Heart right ventricle (tissue), 16 donors: ENCODE data around the gene RCAN3. TPM values are rescaled to one million over a fixed set of nuclear protein-coding genes. Genes with fewer than 3 reads are reported as not detected.

ENCODE experiments used
- ATAC-seq, 8 donors: fragments of 200-7000 bp; cut with Tn5 transposase; one replicate each; pipeline ENCODE4 v1.9.1; 2020; ENCODE audit warnings: mild to moderate bottlenecking in 8 of 8, moderate library complexity in 8 of 8, moderate number of reproducible peaks in 1 of 8
- DNase-seq, 2 donors: peaks; one replicate each; pipeline ENCODE4 v3.0.0-alpha.2; 2020
- H3K27ac ChIP-seq, 10 donors: fragments of 200-600 bp; sonication (generic) in 2 of 10; one replicate each; pipeline versions ENCODE4 v1.5.0 to v1.8.0; 2020 to 2022; ENCODE audit warnings: mild to moderate bottlenecking in 3 of 10
- H3K27me3 ChIP-seq, 7 donors: fragments of 200-600 bp; one replicate each; pipeline ENCODE4 v1.8.0; 2021 to 2022; ENCODE audit warnings: mild to moderate bottlenecking in 2 of 7
- H3K36me3 ChIP-seq, 9 donors: fragments of 200-600 bp; sonication (generic) in 1 of 9; one replicate each; pipeline versions ENCODE4 v1.5.0 to v1.8.0; 2020 to 2022; ENCODE audit warnings: mild to moderate bottlenecking in 2 of 9
- H3K4me1 ChIP-seq, 9 donors: fragments of 200-600 bp; sonication (generic) in 1 of 9; one replicate each; pipeline versions ENCODE4 v1.5.0 to v1.8.0; 2020 to 2022; ENCODE audit warnings: mild to moderate bottlenecking in 4 of 9
- H3K4me3 ChIP-seq, 10 donors: fragments of 200-600 bp; sonication (generic) in 2 of 10; one replicate each; pipeline versions ENCODE4 v1.5.0 to v1.8.0; 2020 to 2022; ENCODE audit warnings: mild to moderate bottlenecking in 7 of 10, moderate library complexity in 2 of 10
- H3K9me3 ChIP-seq, 11 donors: fragments of 200-600 bp in 10 of 11; sonication (generic) in 2 of 11; one replicate each; pipeline versions ENCODE4 v1.5.0 to v1.8.0; 2013 to 2022; ENCODE audit warnings: mild to moderate bottlenecking in 2 of 11, control low read depth in 1 of 11, moderate library complexity in 1 of 11
- WGBS, 2 donors: extraction: QIAGEN DNeasy Blood & Tissue Kit; methylation state at CpG; one replicate each; pipeline ENCODE4 v1.1.7; 2013; ENCODE audit warnings: inconsistent platforms in 1 of 2; 5-methylcytosine and 5-hydroxymethylcytosine counted together
- intact Hi-C, 10 donors: fragments of 100-400 bp; cut with DNase I; formaldehyde crosslinking; loops; one replicate each; pipeline versions ENCODE4 v1.11.1 to v1.14.2; 2022
- polyA plus RNA-seq, 2 donors: library from polyadenylated mRNA; stranded (reverse); fragments of 200-250 nt; gene quantifications; one replicate each; pipeline ENCODE4 v1.2.3, GENCODE V29; 2013
- total RNA-seq, 10 donors: library from RNA; stranded (reverse); fragmentation: NEBNext Ultra II Directional in 3 of 10; extraction: Animal tissue kit (Norgen Biotek cat#: 25700) in 3 of 10; gene quantifications; one replicate each; pipeline versions ENCODE4 v1.2.1 to v1.2.4, GENCODE V29; 2021 to 2023
- TF ChIP-seq, protein P1 (sequence below), 9 donors: fragments of 200-600 bp; sonication (generic) in 2 of 9; IDR thresholded peaks; one replicate each; pipeline versions ENCODE4 v1.5.0 to v1.8.0; 2021 to 2022; ENCODE audit warnings: antibody characterized with exemption in 9 of 9, mild to moderate bottlenecking in 5 of 9, moderate library complexity in 1 of 9
- donor health status: Arrhythmogenic right ventricular cardiomyopathy.
- donor health status: ischemic (EF 13 %, LVEDD 7.1; RV severe dilation, severe dysfunction).
- donor health status: healthy with polysubstance abuse.
- donor health status: DM: no; HTN: yes; CAD: no.
- donor health status: DM: no; HTN: no; CAD: no.
- donor health status: ischemic (EF 25% LVEDD 6.9; RV normal size, moderate dysfunction).
- donor health status: ischemic (EF 25% LVEDD 5.7; RV mildly dilated, moderate dysfunction).
- donor health status: healthy.
- donor health status: DM: yes; HTN: yes; CAD: no.
- donor health status: Ischemic cardiomyopathy.
- donor health status: ischemic (EF 35%, LVEDD 5.7; RV mildly dilated, moderate dysfunction).
- donor health status: nonischemic (EF 11% LVEDD 7.7; RV severe dilation, severe dysfunction).
- donor health status: DM: yes; HTN: yes; CAD: no.
- donor health status: PGD.
- donor health status: ischemic (EF 29% LVEDD 5.4; RV normal size, mild dysfunction).
- donor health status: nonischemic (EF 23%, LVEDD 6.1; RV moderate dilation, normal function).

RCAN3 gene
- total and polyA plus RNA-seq, 12 donors = 2.3 to 7.9 (median 5.5) TPM

DNA sequence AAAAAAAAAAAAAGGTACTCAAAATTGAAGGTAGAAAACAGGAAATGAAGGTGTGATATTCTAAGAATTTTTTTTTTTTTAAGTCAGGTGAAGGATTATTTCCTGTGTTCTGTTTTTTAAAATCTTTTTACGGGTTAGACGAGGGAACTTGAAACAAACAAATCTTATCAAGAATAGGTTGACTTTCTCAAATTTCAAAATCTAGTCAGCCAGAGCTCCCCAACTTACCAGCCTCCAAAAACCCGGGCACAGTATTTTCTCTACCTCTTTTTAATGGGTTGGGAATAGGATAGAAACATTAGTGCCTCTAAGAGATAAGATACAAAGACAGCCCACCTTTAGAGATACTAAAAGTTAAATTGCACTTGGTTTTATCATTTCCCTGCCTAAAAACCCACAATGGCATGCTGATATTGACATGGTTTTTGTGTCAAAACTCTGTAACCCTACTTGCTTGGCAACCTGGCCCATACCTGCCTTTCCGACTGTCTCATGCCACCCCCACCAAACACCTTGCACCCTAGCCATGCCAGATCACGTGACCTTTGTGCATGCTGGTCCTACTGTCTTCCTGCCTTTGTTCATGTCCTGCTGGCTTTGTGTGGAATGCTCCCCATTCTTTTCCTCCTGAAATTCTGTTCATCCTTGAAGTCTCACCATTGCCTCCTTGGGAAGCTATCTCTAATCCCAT lies 4.2 kb downstream of the RCAN3 start:
- Histone ChIP-seq H3K4me3 (peak overlapping the region in 1 of 10 donors; percentile 2), H3K9me3 (no peaks in the 10 kb centered on the region), H3K27me3 (no peaks in the 10 kb centered on the region), H3K27ac (peak overlapping the region in 1 of 10 donors; percentile 54), H3K4me1 (peaks cover 0 to 24% (median 9%) of the 10 kb centered on the region in 9 donors), H3K36me3 (no peaks in the 10 kb centered on the region)
- ATAC-seq (no peak), DNase-seq (no peak)
- 74 to 76% methylated on average over 5 of the region's 5 CpGs for WGBS, 2 donors
- TF ChIP-seq, protein P1, sequence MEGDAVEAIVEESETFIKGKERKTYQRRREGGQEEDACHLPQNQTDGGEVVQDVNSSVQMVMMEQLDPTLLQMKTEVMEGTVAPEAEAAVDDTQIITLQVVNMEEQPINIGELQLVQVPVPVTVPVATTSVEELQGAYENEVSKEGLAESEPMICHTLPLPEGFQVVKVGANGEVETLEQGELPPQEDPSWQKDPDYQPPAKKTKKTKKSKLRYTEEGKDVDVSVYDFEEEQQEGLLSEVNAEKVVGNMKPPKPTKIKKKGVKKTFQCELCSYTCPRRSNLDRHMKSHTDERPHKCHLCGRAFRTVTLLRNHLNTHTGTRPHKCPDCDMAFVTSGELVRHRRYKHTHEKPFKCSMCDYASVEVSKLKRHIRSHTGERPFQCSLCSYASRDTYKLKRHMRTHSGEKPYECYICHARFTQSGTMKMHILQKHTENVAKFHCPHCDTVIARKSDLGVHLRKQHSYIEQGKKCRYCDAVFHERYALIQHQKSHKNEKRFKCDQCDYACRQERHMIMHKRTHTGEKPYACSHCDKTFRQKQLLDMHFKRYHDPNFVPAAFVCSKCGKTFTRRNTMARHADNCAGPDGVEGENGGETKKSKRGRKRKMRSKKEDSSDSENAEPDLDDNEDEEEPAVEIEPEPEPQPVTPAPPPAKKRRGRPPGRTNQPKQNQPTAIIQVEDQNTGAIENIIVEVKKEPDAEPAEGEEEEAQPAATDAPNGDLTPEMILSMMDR (IDR thresholded peaks at IDR 0.05) = no peak
- intact Hi-C loops = loop anchor here in 2 of 10 donors (10.0 kb wide), 1 partner anchor 92 kb away; the partner anchor contains the start of genes NIPAL3 (in 2 of the 2) and STPG1 (in 2 of the 2)

DNA sequence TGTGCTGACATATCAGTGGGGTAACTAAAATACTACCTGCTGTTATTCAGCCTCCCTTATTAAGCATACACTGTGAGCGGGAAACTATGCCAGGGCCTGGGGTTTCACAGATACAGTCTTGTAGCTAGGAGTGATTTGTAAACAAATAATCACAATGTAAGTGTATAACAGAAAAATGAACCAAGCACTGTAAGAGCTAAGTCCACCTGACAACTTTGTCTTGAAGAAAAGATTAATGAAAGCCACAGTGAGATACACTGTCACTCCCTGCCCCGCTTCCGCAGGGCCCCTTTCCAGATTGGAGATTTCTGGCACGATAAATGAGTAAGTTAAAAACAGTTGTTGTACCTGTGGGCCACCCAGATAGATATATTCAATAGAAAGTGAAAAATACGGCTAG lies 4.8 kb downstream of the RCAN3 start:
- H3K36me3 ChIP-seq = no peaks in the 10 kb centered on the region
- ATAC-seq (no peak), DNase-seq (no peak)
- H3K27ac ChIP-seq = peak overlapping the region in 1 of 10 donors; percentile 54
- H3K4me1 ChIP-seq = peaks cover 0 to 20% (median 8%) of the 10 kb centered on the region in 9 donors
- intact Hi-C loops = loop anchor here in 2 of 10 donors (10.0 kb wide), 1 partner anchor 93 kb away; the partner anchor contains the start of genes NIPAL3 (in 2 of the 2) and STPG1 (in 2 of the 2)
- H3K27me3 ChIP-seq = no peaks in the 10 kb centered on the region
- no peak overlapping the region for H3K4me3 ChIP-seq
- no peaks in the 10 kb centered on the region for H3K9me3 ChIP-seq
- 75 to 88% methylated on average over 5 of the region's 5 CpGs for WGBS, 2 donors
- TF ChIP-seq, protein P1 (IDR thresholded peaks at IDR 0.05) = no peak

DNA sequence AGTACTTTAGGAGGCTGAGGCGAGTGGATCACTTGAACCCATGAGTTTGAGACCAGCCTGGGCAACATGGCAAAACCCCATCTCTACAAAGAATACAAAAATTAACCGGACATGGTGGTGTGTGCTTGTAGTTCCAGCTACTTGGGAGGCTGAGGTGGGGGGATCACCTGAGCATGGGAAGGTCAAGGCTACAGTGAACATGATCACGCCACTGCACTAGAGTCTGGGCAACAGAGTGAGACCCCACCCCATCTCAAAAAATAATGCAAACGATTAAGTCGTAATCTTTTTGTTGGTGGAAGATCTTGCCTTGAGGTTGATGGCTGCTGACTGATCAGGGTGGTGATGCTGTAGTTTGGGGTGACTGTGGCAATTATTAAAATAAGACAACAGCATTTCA lies 6.3 kb downstream of the RCAN3 start:
- intact Hi-C loops = loop anchor here in 2 of 10 donors (10.0 kb wide), 1 partner anchor 94 kb away; the partner anchor contains the start of genes NIPAL3 (in 2 of the 2) and STPG1 (in 2 of the 2)
- no peak for ATAC-seq
- 96% methylated on average over 5 of the region's 5 CpGs for WGBS, 2 donors

DNA sequence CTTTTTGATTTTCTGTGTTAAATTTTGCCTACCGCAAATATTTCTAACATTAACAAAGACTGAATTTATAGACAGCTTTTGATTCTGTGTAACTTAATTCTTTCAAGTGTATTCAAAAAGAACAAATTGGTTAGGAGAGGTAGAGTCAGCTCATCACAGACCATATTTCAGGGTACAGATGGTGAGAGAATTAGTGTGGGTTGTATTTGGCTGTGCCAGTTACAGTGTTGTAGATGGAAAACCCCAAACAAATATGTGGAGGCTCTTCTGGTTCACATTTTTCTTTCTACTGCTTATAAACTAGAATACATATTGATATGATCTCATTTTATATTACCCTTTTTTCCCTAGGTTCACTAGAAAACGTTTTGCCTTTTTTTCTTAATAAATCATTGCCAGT lies 11.1 kb downstream of the RCAN3 start:
- 62 to 69% methylated on average over 2 of the region's 2 CpGs for WGBS, 2 donors
- H3K36me3 ChIP-seq = peaks cover 0 to 17% (median 0%) of the 10 kb centered on the region in 9 donors
- H3K27me3 ChIP-seq = no peaks in the 10 kb centered on the region
- intact Hi-C loops = no loop called here
- DNase-seq = no peak
- H3K4me3 ChIP-seq = no peak overlapping the region
- no peak overlapping the region for H3K27ac ChIP-seq
- TF ChIP-seq, protein P1 (IDR thresholded peaks at IDR 0.05) = no peak
- H3K4me1 ChIP-seq = no peaks in the 10 kb centered on the region
- ATAC-seq = no peak
- no peaks in the 10 kb centered on the region for H3K9me3 ChIP-seq

More for the DNA sequence above, 6.3 kb downstream of the RCAN3 start:
- no peak for DNase-seq
- no peaks in the 10 kb centered on the region for H3K9me3 ChIP-seq
- no peaks in the 10 kb centered on the region for H3K27me3 ChIP-seq
- H3K36me3 ChIP-seq = no peaks in the 10 kb centered on the region
- H3K27ac ChIP-seq = no peak overlapping the region
- peaks cover 0 to 12% (median 3%) of the 10 kb centered on the region in 9 donors for H3K4me1 ChIP-seq
- TF ChIP-seq, protein P1 (IDR thresholded peaks at IDR 0.05) = no peak
- H3K4me3 ChIP-seq = no peak overlapping the region
